NT2/D1 (cell line): ENCODE data around the gene PLEKHA5.

Source experiments
- DNase-seq: peaks from one replicate; pipeline ENCODE4 v3.0.0-alpha.2; 2011; ENCODE audit warnings: low read depth, low spot score
- H3K27me3 ChIP-seq: 2 replicates; pipeline ENCODE4 v1.6.0; 2011; ENCODE audit warnings: mild to moderate bottlenecking; ENCODE audit not compliant: insufficient read length, insufficient read depth
- H3K36me3 ChIP-seq: 2 replicates; pipeline ENCODE4 v1.6.1; 2011; ENCODE audit warnings: mild to moderate bottlenecking, low read length, mixed read lengths; ENCODE audit not compliant: insufficient read depth, insufficient read length
- H3K4me1 ChIP-seq: 2 replicates; pipeline ENCODE4 v1.5.1; 2011; ENCODE audit not compliant: insufficient read depth, insufficient read length
- H3K4me3 ChIP-seq: 2 replicates; pipeline ENCODE4 v1.5.1; 2011; ENCODE audit warnings: low read depth; ENCODE audit not compliant: insufficient read length
- H3K9ac ChIP-seq: 2 replicates; pipeline ENCODE4 v1.6.0; 2011; ENCODE audit warnings: low read depth; ENCODE audit not compliant: insufficient read length
- H3K9me3 ChIP-seq: 2 replicates; pipeline ENCODE4 v1.5.1; 2011; ENCODE audit warnings: mild to moderate bottlenecking, low read length; ENCODE audit not compliant: insufficient read depth
- SUZ12 ChIP-seq: IDR thresholded peaks from 2 replicates; pipeline ENCODE4 v1.6.1; 2011; ENCODE audit not compliant: insufficient read length, insufficient read depth; ENCODE audit errors: extremely low read depth
- YY1 ChIP-seq: IDR thresholded peaks from 2 replicates; pipeline ENCODE4 v1.6.1; 2011; ENCODE audit not compliant: insufficient read length, insufficient read depth
- ZNF274 ChIP-seq: IDR thresholded peaks from 2 replicates; pipeline ENCODE4 v1.6.1; 2011; ENCODE audit warnings: mild to moderate bottlenecking, low read depth, low read length

The PLEKHA5 gene

DNA sequence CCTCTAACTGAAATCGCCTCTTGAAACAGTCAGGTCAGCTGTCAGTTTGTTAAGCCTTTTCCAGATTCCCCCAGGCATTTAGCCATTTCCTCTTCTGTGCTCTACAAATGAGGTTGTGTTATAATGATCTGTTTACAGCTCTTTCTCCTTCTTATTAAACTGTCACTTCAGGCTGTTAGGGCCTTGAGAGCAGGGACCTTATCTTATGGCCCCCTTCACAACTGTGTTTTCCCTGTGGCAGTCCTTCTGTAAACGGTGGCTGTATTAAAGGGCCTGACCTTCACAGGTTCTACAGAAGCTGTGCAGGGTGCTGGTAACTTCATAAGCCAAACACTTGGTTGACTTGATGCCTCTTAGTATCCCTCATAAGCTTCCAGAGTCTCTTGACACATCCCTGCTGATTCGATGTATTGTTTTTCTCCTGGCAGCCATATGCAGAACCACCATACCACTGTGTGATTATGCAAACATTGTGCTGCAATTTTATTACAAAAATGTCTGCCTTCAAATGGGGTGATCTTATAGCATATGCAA, 104.7 kb downstream of the PLEKHA5 start:
- Histone ChIP-seq H3K4me1 (no peaks in the 10 kb centered on the region), H3K27me3 (no peaks in the 10 kb centered on the region), H3K4me3 (no peak overlapping the region), H3K9me3 (peaks cover 32% of the 10 kb centered on the region), H3K36me3 (peaks cover 7% of the 10 kb centered on the region), H3K9ac (no peak overlapping the region)
- DNase-seq, result no peak
- TF ChIP-seq ZNF274 (no peak), YY1 (no peak), SUZ12 (no peak)

DNA sequence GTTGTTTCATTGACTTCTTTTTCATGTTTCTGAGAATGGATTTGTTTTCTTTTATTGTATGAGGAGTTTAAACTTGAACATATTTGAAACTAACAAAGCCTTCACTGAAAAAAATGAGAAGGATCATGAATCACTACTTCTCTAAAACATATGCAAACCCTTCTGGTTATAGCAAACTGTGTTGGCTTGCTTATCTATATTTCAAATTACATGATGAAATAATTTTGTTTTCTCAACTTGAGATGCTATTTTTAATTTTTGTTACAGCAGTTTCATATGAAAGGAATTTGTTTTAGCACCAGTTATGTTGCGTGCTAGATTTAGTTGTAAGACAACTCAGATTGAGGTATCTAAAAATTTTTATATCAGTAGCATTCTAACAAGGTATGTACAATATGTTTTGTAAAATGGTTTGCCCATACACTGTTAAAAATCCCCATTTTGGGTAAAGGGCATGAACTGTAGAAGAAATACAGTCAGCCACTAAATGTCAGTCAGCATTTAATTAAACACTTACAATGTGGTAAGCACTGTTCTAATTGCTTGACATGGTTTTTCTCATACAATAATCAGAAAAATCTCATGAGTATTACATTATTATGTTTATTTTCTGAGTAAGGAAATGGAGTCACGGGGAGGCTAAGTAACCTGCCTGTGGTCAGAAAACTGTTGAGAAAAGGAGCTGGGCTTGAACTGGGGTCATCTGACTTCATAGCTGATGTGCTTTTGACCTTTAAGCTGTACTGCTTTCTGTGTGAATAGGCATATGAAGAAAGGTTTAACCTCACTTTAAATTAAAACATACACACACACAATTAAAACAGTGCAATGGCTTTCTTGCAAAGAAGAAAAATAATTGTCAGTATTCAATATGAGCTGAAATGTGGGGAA, 105.7 kb downstream of the PLEKHA5 start:
- peaks cover 8% of the 10 kb centered on the region for H3K36me3 ChIP-seq
- TF ChIP-seq SUZ12 (no peak), YY1 (no peak), ZNF274 (no peak)
- no peak overlapping the region for H3K4me3 ChIP-seq
- H3K4me1 ChIP-seq, result no peaks in the 10 kb centered on the region
- no peak overlapping the region for H3K9ac ChIP-seq
- H3K9me3 ChIP-seq, result peaks cover 22% of the 10 kb centered on the region
- no peaks in the 10 kb centered on the region for H3K27me3 ChIP-seq
- no peak for DNase-seq

DNA sequence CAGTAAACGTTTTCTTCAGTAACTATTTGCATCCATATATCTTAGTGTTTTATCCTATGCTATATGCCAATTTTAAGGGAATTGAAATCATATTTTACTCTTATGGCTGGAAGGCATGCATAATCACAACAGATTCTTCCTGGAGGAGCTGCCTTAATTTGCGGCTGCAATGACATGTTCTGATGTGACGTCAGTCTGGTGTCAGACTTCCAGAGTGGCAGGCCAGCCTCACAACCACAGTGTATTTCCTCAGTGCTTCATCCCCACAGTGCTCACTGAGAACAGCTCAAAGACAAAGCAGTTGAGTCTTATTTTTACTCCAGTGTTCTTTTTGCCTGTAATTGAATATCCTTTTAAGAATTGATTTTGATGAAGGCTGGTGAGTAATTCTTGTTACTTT, 107.1 kb downstream of the PLEKHA5 start:
- peaks cover 9% of the 10 kb centered on the region for H3K9me3 ChIP-seq
- no peak overlapping the region for H3K9ac ChIP-seq
- H3K27me3 ChIP-seq, result no peaks in the 10 kb centered on the region
- peaks cover 3% of the 10 kb centered on the region for H3K36me3 ChIP-seq
- H3K4me3 ChIP-seq, result no peak overlapping the region
- DNase-seq, result no peak
- TF ChIP-seq ZNF274 (no peak), YY1 (no peak), SUZ12 (no peak)
- no peaks in the 10 kb centered on the region for H3K4me1 ChIP-seq

DNA sequence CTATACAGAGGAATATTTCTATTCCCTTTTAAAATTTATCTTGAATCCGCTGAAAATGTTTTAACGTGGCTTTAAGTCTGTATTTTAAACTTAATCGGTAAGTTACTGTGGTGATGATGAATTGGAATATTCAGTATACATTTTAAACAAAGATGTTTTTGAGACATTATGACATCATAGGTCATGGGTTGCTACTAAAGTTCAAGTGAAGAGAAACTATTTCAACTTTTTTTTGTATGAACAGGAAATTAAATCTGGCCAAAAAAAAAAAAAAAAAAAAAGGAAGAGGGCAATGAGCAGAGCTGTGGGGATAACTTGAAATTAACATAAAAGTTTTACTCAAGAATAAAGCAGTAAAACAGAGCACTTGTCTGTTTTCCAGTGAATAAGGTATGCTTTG, 109.0 kb downstream of the PLEKHA5 start:
- Histone ChIP-seq H3K9me3 (no peaks in the 10 kb centered on the region), H3K9ac (no peak overlapping the region), H3K27me3 (no peaks in the 10 kb centered on the region), H3K36me3 (peaks cover 3% of the 10 kb centered on the region), H3K4me1 (no peaks in the 10 kb centered on the region), H3K4me3 (no peak overlapping the region)
- no peak for TF ChIP-seq YY1
- TF ChIP-seq ZNF274, result no peak
- no peak for TF ChIP-seq SUZ12
- no peak for DNase-seq

DNA sequence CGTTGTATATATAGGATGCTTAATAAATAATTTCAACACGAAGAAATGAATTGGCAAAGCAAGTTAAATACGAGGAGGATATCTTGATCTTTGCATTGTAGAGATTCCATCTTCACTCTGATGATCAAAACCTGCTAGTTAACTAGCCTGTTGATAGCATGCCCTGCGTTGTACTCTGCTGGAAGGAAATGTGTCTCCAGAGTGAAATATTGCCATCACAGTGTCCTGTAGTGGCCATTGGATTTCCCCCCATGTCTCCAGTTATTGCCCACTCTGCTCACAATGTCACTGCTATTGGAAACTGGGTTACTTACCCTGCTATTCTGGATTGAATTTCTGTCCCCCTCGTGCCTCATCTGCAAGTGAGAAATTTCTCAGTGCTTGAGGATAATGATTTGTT, 109.6 kb downstream of the PLEKHA5 start:
- no peaks in the 10 kb centered on the region for H3K4me1 ChIP-seq
- no peaks in the 10 kb centered on the region for H3K27me3 ChIP-seq
- H3K9ac ChIP-seq, result no peak overlapping the region
- DNase-seq, result no peak
- H3K9me3 ChIP-seq, result no peaks in the 10 kb centered on the region
- no peak overlapping the region for H3K4me3 ChIP-seq
- no peak for TF ChIP-seq ZNF274
- TF ChIP-seq YY1, result no peak
- TF ChIP-seq SUZ12, result no peak
- peaks cover 3% of the 10 kb centered on the region for H3K36me3 ChIP-seq

DNA sequence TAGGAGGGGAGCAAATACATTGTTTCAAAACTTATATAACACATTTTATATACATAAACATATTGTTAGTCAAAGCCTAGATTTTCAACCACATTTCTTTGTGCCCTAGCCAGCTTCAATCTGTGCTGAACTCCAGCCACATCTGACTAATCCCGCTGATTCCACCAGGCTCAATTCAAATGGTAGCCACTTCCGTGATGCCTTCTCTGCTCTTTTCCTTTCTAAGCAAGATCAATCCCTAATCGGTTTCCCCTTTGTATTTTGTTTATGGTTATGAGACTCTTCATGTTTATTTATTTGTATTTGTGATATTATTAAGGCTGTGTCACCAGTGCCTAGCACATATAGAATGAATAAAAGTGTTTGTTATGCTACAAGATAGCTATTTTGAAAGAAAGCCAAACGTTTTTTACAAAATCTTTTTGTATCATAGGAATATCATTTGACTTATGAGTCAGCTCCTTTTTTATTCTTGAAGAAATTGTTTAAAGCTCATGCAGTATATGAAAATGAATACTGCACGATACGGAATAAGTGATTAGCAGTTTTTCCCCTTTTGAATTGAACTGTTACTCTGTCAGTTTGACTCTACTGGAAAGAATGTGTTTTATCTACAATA, 110.2 kb downstream of the PLEKHA5 start:
- DNase-seq, result no peak
- Histone ChIP-seq H3K9me3 (no peaks in the 10 kb centered on the region), H3K36me3 (peaks cover 3% of the 10 kb centered on the region), H3K4me3 (no peak overlapping the region), H3K4me1 (no peaks in the 10 kb centered on the region), H3K27me3 (no peaks in the 10 kb centered on the region), H3K9ac (no peak overlapping the region)
- TF ChIP-seq ZNF274 (no peak), SUZ12 (no peak), YY1 (no peak)

DNA sequence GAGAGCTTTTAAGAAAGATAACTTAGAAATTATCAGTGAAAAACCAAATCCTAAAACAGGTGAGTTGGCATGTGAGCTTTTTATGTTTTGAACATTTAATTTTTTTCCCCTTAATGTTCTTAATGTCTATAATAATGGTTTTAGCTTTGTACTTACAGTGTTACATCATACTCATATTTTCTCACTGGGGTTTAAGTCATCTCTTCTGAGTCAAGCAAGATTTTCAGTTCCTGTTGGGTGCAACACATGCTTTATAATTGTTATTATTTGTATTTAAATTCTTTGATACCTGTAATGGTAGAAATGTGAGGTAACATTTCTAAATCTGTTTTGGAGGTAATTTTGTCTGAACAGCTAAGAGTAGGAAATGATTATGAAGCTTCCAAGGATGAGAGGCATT, 113.0 kb downstream of the PLEKHA5 start:
- Histone ChIP-seq H3K4me3 (no peak overlapping the region), H3K9ac (no peak overlapping the region), H3K27me3 (no peaks in the 10 kb centered on the region), H3K36me3 (peaks cover 3% of the 10 kb centered on the region), H3K4me1 (no peaks in the 10 kb centered on the region), H3K9me3 (no peaks in the 10 kb centered on the region)
- DNase-seq, result no peak
- TF ChIP-seq ZNF274, result no peak
- no peak for TF ChIP-seq SUZ12
